Measurements from ENCODE around the gene PRR19. TPM values are rescaled to one million over a fixed set of nuclear protein-coding genes. Genes with fewer than 3 reads are reported as not detected.

Gene PRR19
- total and polyA plus RNA-seq, 4 donors, result 0.23 to 0.45 TPM; not detected in 2

- Histone ChIP-seq H3K4me1 (ENCODE audit: control insufficient read depth in 1 of 2, insufficient read depth in 2 of 2, low read length in 2 of 2) (peaks cover 0 to 1% of the 10 kb centered on the region in 2 donors), H3K27ac (ENCODE audit: low read depth in 1 of 2, low read length in 2 of 2) (peak overlapping the region; percentile 73 to 92), H3K9me3 (ENCODE audit: control insufficient read depth, low read length) (no peaks in the 10 kb centered on the region), H3K27me3 (ENCODE audit: control insufficient read depth in 1 of 2, insufficient read depth in 2 of 2, low read length in 1 of 2) (no peaks in the 10 kb centered on the region), H3K36me3 (ENCODE audit: control insufficient read depth in 1 of 2, insufficient read depth in 2 of 2, low read length in 1 of 2) (peaks cover 0 to 7% of the 10 kb centered on the region in 2 donors), H3K4me3 (ENCODE audit: low read length in 2 of 2) (peak overlapping the region; percentile 50 to 76)
- intact Hi-C loops (cut with DNase I), result loop anchor here in 1 of 2 donors (2.0 kb wide), 1 partner anchor 15 kb away; the partner anchor contains the start of gene ERF
- 13 to 18% methylated on average over 10 of the region's 10 CpGs for WGBS, 2 donors
- peak in 1 of 2 donors; percentile 61 for DNase-seq
- ATAC-seq (ENCODE audit: low FRiP score), result no peak
Measured at GRCh38 chr19:42269478-42270345, 32.2 kb upstream of the PRR19 start.

GRCh38 chr19:42270346-42271044 lies 31.4 kb upstream of the PRR19 start:
- no peak for ATAC-seq (ENCODE audit: low FRiP score)

GRCh38 chr19:42271045-42271419 lies 30.9 kb upstream of the PRR19 start:
- WGBS, 2 donors, result 13 to 16% methylated on average over 3 of the region's 3 CpGs
- DNase-seq, result no peak
- no peak for ATAC-seq (ENCODE audit: low FRiP score)

More at GRCh38 chr19:42270346-42271044, 31.4 kb upstream of the PRR19 start:
- Histone ChIP-seq H3K27ac (ENCODE audit: low read depth in 1 of 2, low read length in 2 of 2) (peak overlapping the region; percentile 73 to 92), H3K27me3 (ENCODE audit: control insufficient read depth in 1 of 2, insufficient read depth in 2 of 2, low read length in 1 of 2) (no peaks in the 10 kb centered on the region), H3K4me3 (ENCODE audit: low read length in 2 of 2) (peak overlapping the region; percentile 1 to 50), H3K9me3 (ENCODE audit: control insufficient read depth, low read length) (no peaks in the 10 kb centered on the region), H3K4me1 (ENCODE audit: control insufficient read depth in 1 of 2, insufficient read depth in 2 of 2, low read length in 2 of 2) (peaks cover 0 to 1% of the 10 kb centered on the region in 2 donors), H3K36me3 (ENCODE audit: control insufficient read depth in 1 of 2, insufficient read depth in 2 of 2, low read length in 1 of 2) (peaks cover 0 to 7% of the 10 kb centered on the region in 2 donors)
- peak; percentile 85 to 86 for DNase-seq
- intact Hi-C loops (cut with DNase I), result no loop called here
- 0% methylated on average over 18 of the region's 18 CpGs for WGBS, 2 donors

GRCh38 chr19:42271861-42272534 lies 29.9 kb upstream of the PRR19 start:
- Histone ChIP-seq H3K36me3 (ENCODE audit: control insufficient read depth in 1 of 2, insufficient read depth in 2 of 2, low read length in 1 of 2) (peaks cover 0 to 7% of the 10 kb centered on the region in 2 donors), H3K27ac (ENCODE audit: low read depth in 1 of 2, low read length in 2 of 2) (no peak overlapping the region)

More at GRCh38 chr19:42271045-42271419, 30.9 kb upstream of the PRR19 start:
- intact Hi-C loops (cut with DNase I), result no loop called here
- Histone ChIP-seq H3K27ac (ENCODE audit: low read depth in 1 of 2, low read length in 2 of 2) (peak overlapping the region in 1 of 2 donors; percentile 92), H3K4me3 (ENCODE audit: low read length in 2 of 2) (no peak overlapping the region), H3K9me3 (ENCODE audit: control insufficient read depth, low read length) (no peaks in the 10 kb centered on the region), H3K4me1 (ENCODE audit: control insufficient read depth in 1 of 2, insufficient read depth in 2 of 2, low read length in 2 of 2) (peaks cover 0 to 1% of the 10 kb centered on the region in 2 donors), H3K27me3 (ENCODE audit: control insufficient read depth in 1 of 2, insufficient read depth in 2 of 2, low read length in 1 of 2) (no peaks in the 10 kb centered on the region), H3K36me3 (ENCODE audit: control insufficient read depth in 1 of 2, insufficient read depth in 2 of 2, low read length in 1 of 2) (peaks cover 0 to 7% of the 10 kb centered on the region in 2 donors)

GRCh38 chr19:42272535-42272897 lies 29.4 kb upstream of the PRR19 start:
- WGBS, 2 donors, result 70 to 73% methylated on average over 9 of the region's 9 CpGs

More at GRCh38 chr19:42271861-42272534, 29.9 kb upstream of the PRR19 start:
- Histone ChIP-seq H3K27me3 (ENCODE audit: control insufficient read depth in 1 of 2, insufficient read depth in 2 of 2, low read length in 1 of 2) (no peaks in the 10 kb centered on the region), H3K9me3 (ENCODE audit: control insufficient read depth, low read length) (no peaks in the 10 kb centered on the region), H3K4me1 (ENCODE audit: control insufficient read depth in 1 of 2, insufficient read depth in 2 of 2, low read length in 2 of 2) (peaks cover 0 to 1% of the 10 kb centered on the region in 2 donors), H3K4me3 (ENCODE audit: low read length in 2 of 2) (no peak overlapping the region)
- ATAC-seq (ENCODE audit: low FRiP score) (no peak), DNase-seq (peak in 1 of 2 donors; percentile 46)
- WGBS, 2 donors, result 87 to 88% methylated on average over 35 of the region's 35 CpGs
- intact Hi-C loops (cut with DNase I), result no loop called here

GRCh38 chr19:42272989-42273406 lies 28.9 kb upstream of the PRR19 start:
- no peaks in the 10 kb centered on the region for H3K9me3 ChIP-seq (ENCODE audit: control insufficient read depth, low read length)
- no peaks in the 10 kb centered on the region for H3K27me3 ChIP-seq (ENCODE audit: control insufficient read depth in 1 of 2, insufficient read depth in 2 of 2, low read length in 1 of 2)
- DNase-seq (no peak), ATAC-seq (ENCODE audit: low FRiP score) (no peak)
- H3K4me3 ChIP-seq (ENCODE audit: low read length in 2 of 2), result no peak overlapping the region
- WGBS, 2 donors, result 91 to 92% methylated on average over 23 of the region's 23 CpGs
- intact Hi-C loops (cut with DNase I), result no loop called here
- H3K36me3 ChIP-seq (ENCODE audit: control insufficient read depth in 1 of 2, insufficient read depth in 2 of 2, low read length in 1 of 2), result peaks cover 0 to 7% of the 10 kb centered on the region in 2 donors
- no peak overlapping the region for H3K27ac ChIP-seq (ENCODE audit: low read depth in 1 of 2, low read length in 2 of 2)
- peaks cover 0 to 1% of the 10 kb centered on the region in 2 donors for H3K4me1 ChIP-seq (ENCODE audit: control insufficient read depth in 1 of 2, insufficient read depth in 2 of 2, low read length in 2 of 2)

More at GRCh38 chr19:42272535-42272897, 29.4 kb upstream of the PRR19 start:
- H3K4me3 ChIP-seq (ENCODE audit: low read length in 2 of 2), result no peak overlapping the region
- no peaks in the 10 kb centered on the region for H3K9me3 ChIP-seq (ENCODE audit: control insufficient read depth, low read length)
- no peaks in the 10 kb centered on the region for H3K27me3 ChIP-seq (ENCODE audit: control insufficient read depth in 1 of 2, insufficient read depth in 2 of 2, low read length in 1 of 2)
- ATAC-seq (ENCODE audit: low FRiP score) (no peak), DNase-seq (peak in 1 of 2 donors; percentile 51)
- peaks cover 0 to 1% of the 10 kb centered on the region in 2 donors for H3K4me1 ChIP-seq (ENCODE audit: control insufficient read depth in 1 of 2, insufficient read depth in 2 of 2, low read length in 2 of 2)
- H3K36me3 ChIP-seq (ENCODE audit: control insufficient read depth in 1 of 2, insufficient read depth in 2 of 2, low read length in 1 of 2), result peaks cover 0 to 7% of the 10 kb centered on the region in 2 donors
- no peak overlapping the region for H3K27ac ChIP-seq (ENCODE audit: low read depth in 1 of 2, low read length in 2 of 2)
- intact Hi-C loops (cut with DNase I), result no loop called here

GRCh38 chr19:42273407-42274064 lies 28.4 kb upstream of the PRR19 start:
- WGBS, 2 donors, result 91% methylated on average over 43 of the region's 43 CpGs
- intact Hi-C loops (cut with DNase I), result no loop called here
- peaks cover 0 to 7% of the 10 kb centered on the region in 2 donors for H3K36me3 ChIP-seq (ENCODE audit: control insufficient read depth in 1 of 2, insufficient read depth in 2 of 2, low read length in 1 of 2)
- no peaks in the 10 kb centered on the region for H3K9me3 ChIP-seq (ENCODE audit: control insufficient read depth, low read length)
- ATAC-seq (ENCODE audit: low FRiP score) (no peak), DNase-seq (peak; percentile 47 to 68)
- H3K4me3 ChIP-seq (ENCODE audit: low read length in 2 of 2), result no peak overlapping the region
- peaks cover 0 to 1% of the 10 kb centered on the region in 2 donors for H3K4me1 ChIP-seq (ENCODE audit: control insufficient read depth in 1 of 2, insufficient read depth in 2 of 2, low read length in 2 of 2)
- no peaks in the 10 kb centered on the region for H3K27me3 ChIP-seq (ENCODE audit: control insufficient read depth in 1 of 2, insufficient read depth in 2 of 2, low read length in 1 of 2)
- no peak overlapping the region for H3K27ac ChIP-seq (ENCODE audit: low read depth in 1 of 2, low read length in 2 of 2)

All from aorta (tissue), 5 donors.